GM23338 (cell line): ENCODE data around the gene SCNN1A. TPM values are rescaled to one million over a fixed set of nuclear protein-coding genes. Genes with fewer than 3 reads are reported as not detected.

Experiments used
- polyA plus RNA-seq: library from polyadenylated mRNA; unstranded; fragments of >200 nt; fragmentation: Nextera tagmentation; extraction: Ambion mirVana; gene quantifications from 2 replicates; pipeline ENCODE4 v1.2.1, GENCODE V29; 2016
- small RNA-seq: library from RNA; depleted of rRNA; stranded (forward); fragments of <200 nt; gene quantifications from one replicate; pipeline ENCODE3, GENCODE V24; 2014; ENCODE audit warnings: low replicate concordance
- total RNA-seq: library from RNA; depleted of rRNA; stranded (reverse); fragments of >200 nt; shearing (Covaris generic); gene quantifications from 2 replicates; pipeline ENCODE4 v1.2.3, GENCODE V29; 2014; rRNA removed
- TF ChIP-seq, protein P1 (sequence below): fragments of 250-450 bp; sonication (Bioruptor Pico); IDR thresholded peaks from 2 replicates; pipeline ENCODE4 v1.5.0; 2020; ENCODE audit warnings: mild to moderate bottlenecking, moderate library complexity

The SCNN1A gene
- total and polyA plus RNA-seq, 2 experiments from 2014 or later: 37.1 to 125 TPM

- TF ChIP-seq, protein P1, sequence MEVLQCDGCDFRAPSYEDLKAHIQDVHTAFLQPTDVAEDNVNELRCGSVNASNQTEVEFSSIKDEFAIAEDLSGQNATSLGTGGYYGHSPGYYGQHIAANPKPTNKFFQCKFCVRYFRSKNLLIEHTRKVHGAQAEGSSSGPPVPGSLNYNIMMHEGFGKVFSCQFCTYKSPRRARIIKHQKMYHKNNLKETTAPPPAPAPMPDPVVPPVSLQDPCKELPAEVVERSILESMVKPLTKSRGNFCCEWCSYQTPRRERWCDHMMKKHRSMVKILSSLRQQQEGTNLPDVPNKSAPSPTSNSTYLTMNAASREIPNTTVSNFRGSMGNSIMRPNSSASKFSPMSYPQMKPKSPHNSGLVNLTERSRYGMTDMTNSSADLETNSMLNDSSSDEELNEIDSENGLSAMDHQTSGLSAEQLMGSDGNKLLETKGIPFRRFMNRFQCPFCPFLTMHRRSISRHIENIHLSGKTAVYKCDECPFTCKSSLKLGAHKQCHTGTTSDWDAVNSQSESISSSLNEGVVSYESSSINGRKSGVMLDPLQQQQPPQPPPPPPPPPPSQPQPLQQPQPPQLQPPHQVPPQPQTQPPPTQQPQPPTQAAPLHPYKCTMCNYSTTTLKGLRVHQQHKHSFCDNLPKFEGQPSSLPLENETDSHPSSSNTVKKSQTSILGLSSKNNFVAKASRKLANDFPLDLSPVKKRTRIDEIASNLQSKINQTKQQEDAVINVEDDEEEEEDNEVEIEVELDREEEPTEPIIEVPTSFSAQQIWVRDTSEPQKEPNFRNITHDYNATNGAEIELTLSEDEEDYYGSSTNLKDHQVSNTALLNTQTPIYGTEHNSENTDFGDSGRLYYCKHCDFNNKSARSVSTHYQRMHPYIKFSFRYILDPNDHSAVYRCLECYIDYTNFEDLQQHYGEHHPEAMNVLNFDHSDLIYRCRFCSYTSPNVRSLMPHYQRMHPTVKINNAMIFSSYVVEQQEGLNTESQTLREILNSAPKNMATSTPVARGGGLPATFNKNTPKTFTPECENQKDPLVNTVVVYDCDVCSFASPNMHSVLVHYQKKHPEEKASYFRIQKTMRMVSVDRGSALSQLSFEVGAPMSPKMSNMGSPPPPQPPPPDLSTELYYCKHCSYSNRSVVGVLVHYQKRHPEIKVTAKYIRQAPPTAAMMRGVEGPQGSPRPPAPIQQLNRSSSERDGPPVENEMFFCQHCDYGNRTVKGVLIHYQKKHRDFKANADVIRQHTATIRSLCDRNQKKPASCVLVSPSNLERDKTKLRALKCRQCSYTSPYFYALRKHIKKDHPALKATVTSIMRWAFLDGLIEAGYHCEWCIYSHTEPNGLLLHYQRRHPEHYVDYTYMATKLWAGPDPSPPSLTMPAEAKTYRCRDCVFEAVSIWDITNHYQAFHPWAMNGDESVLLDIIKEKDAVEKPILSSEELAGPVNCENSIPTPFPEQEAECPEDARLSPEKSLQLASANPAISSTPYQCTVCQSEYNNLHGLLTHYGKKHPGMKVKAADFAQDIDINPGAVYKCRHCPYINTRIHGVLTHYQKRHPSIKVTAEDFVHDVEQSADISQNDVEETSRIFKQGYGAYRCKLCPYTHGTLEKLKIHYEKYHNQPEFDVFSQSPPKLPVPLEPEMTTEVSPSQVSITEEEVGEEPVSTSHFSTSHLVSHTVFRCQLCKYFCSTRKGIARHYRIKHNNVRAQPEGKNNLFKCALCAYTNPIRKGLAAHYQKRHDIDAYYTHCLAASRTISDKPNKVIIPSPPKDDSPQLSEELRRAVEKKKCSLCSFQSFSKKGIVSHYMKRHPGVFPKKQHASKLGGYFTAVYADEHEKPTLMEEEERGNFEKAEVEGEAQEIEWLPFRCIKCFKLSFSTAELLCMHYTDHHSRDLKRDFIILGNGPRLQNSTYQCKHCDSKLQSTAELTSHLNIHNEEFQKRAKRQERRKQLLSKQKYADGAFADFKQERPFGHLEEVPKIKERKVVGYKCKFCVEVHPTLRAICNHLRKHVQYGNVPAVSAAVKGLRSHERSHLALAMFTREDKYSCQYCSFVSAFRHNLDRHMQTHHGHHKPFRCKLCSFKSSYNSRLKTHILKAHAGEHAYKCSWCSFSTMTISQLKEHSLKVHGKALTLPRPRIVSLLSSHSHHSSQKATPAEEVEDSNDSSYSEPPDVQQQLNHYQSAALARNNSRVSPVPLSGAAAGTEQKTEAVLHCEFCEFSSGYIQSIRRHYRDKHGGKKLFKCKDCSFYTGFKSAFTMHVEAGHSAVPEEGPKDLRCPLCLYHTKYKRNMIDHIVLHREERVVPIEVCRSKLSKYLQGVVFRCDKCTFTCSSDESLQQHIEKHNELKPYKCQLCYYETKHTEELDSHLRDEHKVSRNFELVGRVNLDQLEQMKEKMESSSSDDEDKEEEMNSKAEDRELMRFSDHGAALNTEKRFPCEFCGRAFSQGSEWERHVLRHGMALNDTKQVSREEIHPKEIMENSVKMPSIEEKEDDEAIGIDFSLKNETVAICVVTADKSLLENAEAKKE (CRISPR knock-in tag): no peak
Observed at GRCh38 chr12:6297170-6297569, 78.2 kb downstream of the SCNN1A start (continued).

Small RNA genes lying within 50 kb of the gene (small RNA-seq; reads per million reads assigned to genes)
- not detected for gene RN7SL391P

Other genes starting within 250 kb of the SCNN1A start
- gene CD9, start 175.2 kb downstream of the SCNN1A start, total RNA-seq: 222 and 227 TPM in 2 replicates
- gene CD9, start 175.2 kb downstream of the SCNN1A start, polyA plus RNA-seq: 250 and 251 TPM in 2 replicates
- 21.3 and 174 TPM in 2 replicates for gene PLEKHG6, start 64.9 kb downstream of the SCNN1A start, total RNA-seq
- 15.7 and 18.0 TPM in 2 replicates for gene PLEKHG6, start 64.9 kb downstream of the SCNN1A start, polyA plus RNA-seq
- 36.7 and 43.4 TPM in 2 replicates for gene TNFRSF1A, start 33.5 kb downstream of the SCNN1A start, total RNA-seq
- gene TNFRSF1A, start 33.5 kb downstream of the SCNN1A start, polyA plus RNA-seq: 24.3 and 28.5 TPM in 2 replicates
- gene LTBR, start 8.6 kb upstream of the SCNN1A start, total RNA-seq: 6.8 and 7.1 TPM in 2 replicates
- gene LTBR, start 8.6 kb upstream of the SCNN1A start, polyA plus RNA-seq: 6.1 and 10.5 TPM in 2 replicates
- gene CD27, start 69.4 kb upstream of the SCNN1A start, total RNA-seq: not detected in 2 replicates
- gene CD27, start 69.4 kb upstream of the SCNN1A start, polyA plus RNA-seq: 0.49 and 0.53 TPM in 2 replicates
- 0.59 and 0.66 TPM in 2 replicates for gene TAPBPL, start 76.5 kb upstream of the SCNN1A start, total RNA-seq
- 0.52 and 0.65 TPM in 2 replicates for gene TAPBPL, start 76.5 kb upstream of the SCNN1A start, polyA plus RNA-seq
- gene VAMP1, start 95.1 kb upstream of the SCNN1A start, total RNA-seq: 13.9 and 18.3 TPM in 2 replicates
- gene VAMP1, start 95.1 kb upstream of the SCNN1A start, polyA plus RNA-seq: 11.2 and 16.1 TPM in 2 replicates
- 75.1 and 93.9 TPM in 2 replicates for gene MRPL51, start 117.7 kb upstream of the SCNN1A start, total RNA-seq
- gene MRPL51, start 117.7 kb upstream of the SCNN1A start, polyA plus RNA-seq: 432 and 463 TPM in 2 replicates
- gene NCAPD2, start 118.5 kb upstream of the SCNN1A start, total RNA-seq: 217 and 389 TPM in 2 replicates
- gene NCAPD2, start 118.5 kb upstream of the SCNN1A start, polyA plus RNA-seq: 32.7 and 34.2 TPM in 2 replicates
- gene GAPDH, start 159.0 kb upstream of the SCNN1A start, total RNA-seq: 5,269 and 5,853 TPM in 2 replicates
- 6,140 and 6,219 TPM in 2 replicates for gene GAPDH, start 159.0 kb upstream of the SCNN1A start, polyA plus RNA-seq
- 8.8 and 12.9 TPM in 2 replicates for gene IFFO1, start 180.5 kb upstream of the SCNN1A start, total RNA-seq
- gene IFFO1, start 180.5 kb upstream of the SCNN1A start, polyA plus RNA-seq: 8.9 and 11.2 TPM in 2 replicates
- gene NOP2, start 192.7 kb upstream of the SCNN1A start, total RNA-seq: 67.2 and 67.9 TPM in 2 replicates
- 63.3 and 63.4 TPM in 2 replicates for gene NOP2, start 192.7 kb upstream of the SCNN1A start, polyA plus RNA-seq
- gene CHD4, start 231.8 kb upstream of the SCNN1A start, total RNA-seq: 301 and 351 TPM in 2 replicates
- 317 and 370 TPM in 2 replicates for gene CHD4, start 231.8 kb upstream of the SCNN1A start, polyA plus RNA-seq